T-cell (primary cell): ENCODE results near the gene BTG4. TPM values are rescaled to one million over a fixed set of nuclear protein-coding genes. Genes with fewer than 3 reads are reported as not detected.

Source experiments
- ATAC-seq, 4 experiments: fragments of 200-7000 bp in 3 of 4; fragments of 150-1000 bp in 1 of 4; cut with Tn5 transposase; replicated peaks in 1 of 4; 1 replicate in 3 of 4; 2 replicates in 1 of 4; pipeline ENCODE4 v1.10.0; 2021; ENCODE audit warnings: moderate library complexity in 3 of 4, mild to moderate bottlenecking in 2 of 4, moderate number of reproducible peaks in 1 of 4
- CTCF ChIA-PET, 2 donors: fragments of 300-600 bp; sonication (Branson Sonifier 250); formaldehyde crosslinking; loops; one replicate each; lab custom pipeline; 2022; ENCODE audit warnings: antibody characterized with exemption in 2 of 2; lab: Charles Lee
- POLR2A ChIA-PET, 2 donors: fragments of 300-600 bp; sonication (Branson Sonifier 250); formaldehyde crosslinking; loops; one replicate each; lab custom pipeline; 2022; ENCODE audit warnings: antibody characterized with exemption in 2 of 2; lab: Charles Lee
- DNase-seq, 35 experiments: peaks; one replicate each; pipeline versions ENCODE4 v3.0.0 to v3.0.0-alpha.2; 2013 to 2023
- H3K27ac ChIP-seq: one replicate; pipeline ENCODE4 v1.5.1; 2013; ENCODE audit warnings: low read length
- H3K27me3 ChIP-seq, 2 experiments: replicated peaks in 1 of 2; 1 replicate in 1 of 2; 2 replicates in 1 of 2; pipeline versions ENCODE4 v1.6.1 to v1.7.0; 2013; ENCODE audit warnings: low read length in 1 of 2, mixed read lengths in 1 of 2; ENCODE audit not compliant: control insufficient read depth in 2 of 2, insufficient read depth in 2 of 2; ENCODE audit errors: extremely low read depth in 1 of 2
- H3K36me3 ChIP-seq, 2 donors: 1 replicate in 1 of 2; 2 replicates in 1 of 2; pipeline versions ENCODE4 v1.6.1 to v1.7.0; 2013; ENCODE audit warnings: low read length in 1 of 2; ENCODE audit not compliant: control insufficient read depth in 2 of 2, insufficient read depth in 1 of 2; ENCODE audit errors: extremely low read depth in 1 of 2
- H3K4me1 ChIP-seq, 2 experiments: 1 replicate in 1 of 2; 2 replicates in 1 of 2; pipeline versions ENCODE4 v1.6.1 to v1.7.0; 2013; ENCODE audit warnings: low read length in 2 of 2, mixed read lengths in 1 of 2; ENCODE audit not compliant: insufficient read depth in 2 of 2, control insufficient read depth in 1 of 2; ENCODE audit errors: extremely low read depth in 1 of 2
- H3K4me3 ChIP-seq, 2 donors: 1 replicate in 1 of 2; 2 replicates in 1 of 2; pipeline versions ENCODE4 v1.5.1 to v1.7.0; 2013; ENCODE audit warnings: mild to moderate bottlenecking in 2 of 2, low read length in 1 of 2, moderate library complexity in 1 of 2; ENCODE audit not compliant: control insufficient read depth in 1 of 2; ENCODE audit errors: extremely low read depth in 1 of 2
- H3K9me3 ChIP-seq: 2 replicates; pipeline ENCODE4 v1.7.0; 2013
- H3K27ac Mint-ChIP-seq, 2 donors: one replicate each; pipeline ENCODE4 v1.8.0; 2020 to 2021; ENCODE audit warnings: mild to moderate bottlenecking in 2 of 2, mixed read lengths in 2 of 2
- H3K27me3 Mint-ChIP-seq, 2 donors: one replicate each; pipeline ENCODE4 v1.8.0; 2021 to 2022; ENCODE audit warnings: mixed read lengths in 2 of 2
- H3K36me3 Mint-ChIP-seq: one replicate; pipeline ENCODE4 v1.8.0; 2021; ENCODE audit warnings: mixed read lengths
- H3K4me1 Mint-ChIP-seq, 3 donors: one replicate each; pipeline ENCODE4 v1.8.0; 2020 to 2022; ENCODE audit warnings: mixed read lengths in 3 of 3, mild to moderate bottlenecking in 1 of 3
- H3K4me3 Mint-ChIP-seq, 3 donors: one replicate each; pipeline ENCODE4 v1.8.0; 2020 to 2022; ENCODE audit warnings: mild to moderate bottlenecking in 3 of 3, mixed read lengths in 3 of 3, moderate library complexity in 3 of 3
- H3K9me3 Mint-ChIP-seq, 3 donors: one replicate each; pipeline ENCODE4 v1.8.0; 2020 to 2022; ENCODE audit warnings: mixed read lengths in 3 of 3
- WGBS: methylation state at CpG from one replicate; pipeline ENCODE4 v1.1.5; 2013; ENCODE audit warnings: missing lambda C conversion rate; ENCODE audit not compliant: insufficient coverage; 5-methylcytosine and 5-hydroxymethylcytosine counted together
- total RNA-seq, 35 experiments: library from RNA in 6 of 35; stranded (reverse) in 6 of 35; fragments of 120-200 nt in 1 of 35; gene quantifications; one replicate each; pipeline versions ENCODE4 v1.2.1 to v1.2.4 and lab custom pipeline; 2013 to 2026

The BTG4 gene
- total RNA-seq, 5 donors from 2014 or later (not counting 1 experiment from before 2014, with no cell fraction given), result not detected

DNA sequence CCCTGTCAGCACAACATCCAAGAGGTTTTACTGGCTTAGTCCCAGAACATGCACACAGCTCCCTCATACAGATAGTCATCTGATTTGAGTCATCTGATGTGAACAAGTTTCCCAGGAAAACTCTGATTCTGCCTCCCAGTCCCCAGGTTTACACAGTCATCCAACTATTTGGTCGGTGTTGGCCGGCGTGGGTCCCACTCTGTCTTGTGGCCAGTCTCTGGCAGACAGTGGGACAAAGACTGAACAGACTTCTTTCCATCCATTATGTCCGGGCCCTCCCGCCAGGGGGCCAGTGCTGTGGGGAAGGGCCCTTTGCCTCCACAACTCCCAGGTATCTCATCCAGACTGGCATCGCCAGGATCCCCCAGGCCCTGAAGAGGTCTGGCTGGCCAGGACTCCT, 60.0 kb downstream of the BTG4 start:
- Mint-ChIP-seq H3K36me3 (no peaks in the 10 kb centered on the region), H3K27ac (no peak overlapping the region), H3K4me3 (no peak overlapping the region), H3K27me3 (peaks cover 3 to 4% of the 10 kb centered on the region in 2 donors), H3K4me1 (peaks cover under 1 to 1% (median under 1%) of the 10 kb centered on the region in 3 donors), H3K9me3 (no peaks in the 10 kb centered on the region)
- Histone ChIP-seq H3K36me3 (no peaks in the 10 kb centered on the region), H3K27ac (no peak overlapping the region), H3K9me3 (no peaks in the 10 kb centered on the region), H3K4me1 (no peaks in the 10 kb centered on the region), H3K4me3 (no peak overlapping the region), H3K27me3 (peaks cover 0 to 27% of the 10 kb centered on the region in 2 experiments)
- no peak for ATAC-seq
- CTCF ChIA-PET, result no interaction called here
- WGBS, result 98% methylated on average over 5 of the region's 6 CpGs
- no peak for DNase-seq
- POLR2A ChIA-PET, result no interaction called here

GRCh38 chr11:111450480-111451320, 61.5 kb downstream of the BTG4 start:
- ChIA-PET CTCF (interaction anchor here in 1 of 2 donors (0.5 to 1.2 kb wide), 3 partner anchors 8 to 1246 kb away, joined by 4 to 8 read pairs (median 7); no protein-coding TSS in a partner anchor), POLR2A (interaction anchor here in 1 of 2 donors (0.6 kb wide), 1 partner anchor 444 kb away, joined by 3 read pairs; no protein-coding TSS in a partner anchor)
- peaks cover 3 to 4% of the 10 kb centered on the region in 2 donors for H3K27me3 Mint-ChIP-seq
- peaks cover 6 to 13% of the 10 kb centered on the region in 2 experiments for H3K4me1 ChIP-seq
- no peaks in the 10 kb centered on the region for H3K9me3 Mint-ChIP-seq
- H3K36me3 ChIP-seq, result no peaks in the 10 kb centered on the region
- ATAC-seq (no peak), DNase-seq (no peak)
- H3K27me3 ChIP-seq, result peaks cover 0 to 18% of the 10 kb centered on the region in 2 experiments
- H3K36me3 Mint-ChIP-seq, result no peaks in the 10 kb centered on the region
- H3K4me1 Mint-ChIP-seq, result peaks cover 14 to 16% (median 14%) of the 10 kb centered on the region in 3 donors
- no peak overlapping the region for H3K4me3 ChIP-seq
- no peak overlapping the region for H3K4me3 Mint-ChIP-seq
- H3K27ac Mint-ChIP-seq, result no peak overlapping the region
- no peaks in the 10 kb centered on the region for H3K9me3 ChIP-seq
- no peak overlapping the region for H3K27ac ChIP-seq
- 79% methylated on average over 11 of the region's 12 CpGs for WGBS

DNA sequence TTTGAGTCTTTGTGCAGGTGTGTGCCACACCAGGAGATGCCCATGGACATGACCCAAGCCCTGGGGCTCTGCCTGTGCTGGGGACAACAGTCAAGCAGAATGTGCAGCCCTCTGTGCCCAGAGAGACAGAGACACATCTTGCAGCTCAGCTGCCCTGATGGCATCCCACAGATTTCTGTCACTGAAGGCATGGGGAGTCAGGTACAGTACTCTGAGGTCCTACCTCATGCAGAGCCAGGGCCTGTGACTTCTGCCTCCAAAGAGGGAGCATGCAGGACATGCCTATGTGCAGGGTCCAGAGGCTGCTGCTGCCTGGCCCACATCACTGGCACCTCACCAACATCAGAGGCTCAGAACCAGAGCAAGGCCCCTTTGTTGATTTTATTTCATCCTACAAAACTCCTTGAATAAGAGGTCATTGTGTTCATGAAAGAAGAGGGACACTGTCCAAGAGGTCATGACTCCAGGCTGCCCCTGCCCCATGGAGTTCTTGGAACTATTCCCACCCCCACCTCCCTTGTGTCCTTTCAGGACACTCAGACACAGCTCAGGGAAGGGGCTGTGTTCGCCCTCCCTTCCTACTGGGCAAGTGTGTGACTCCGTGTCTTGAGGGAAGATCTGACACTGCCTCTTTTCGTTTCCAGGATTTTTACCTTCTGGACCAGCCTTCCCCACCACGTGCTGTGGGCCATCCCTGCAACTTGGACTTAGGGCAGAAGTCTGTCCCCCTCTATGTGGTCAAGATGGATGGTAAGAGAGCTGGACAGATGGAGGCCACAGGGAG, 62.3 kb downstream of the BTG4 start:
- Mint-ChIP-seq H3K27ac (no peak overlapping the region), H3K4me3 (no peak overlapping the region), H3K4me1 (peaks cover 15 to 18% (median 16%) of the 10 kb centered on the region in 3 donors), H3K27me3 (peaks cover 3 to 4% of the 10 kb centered on the region in 2 donors), H3K9me3 (no peaks in the 10 kb centered on the region), H3K36me3 (no peaks in the 10 kb centered on the region)
- Histone ChIP-seq H3K4me1 (peaks cover 6 to 15% of the 10 kb centered on the region in 2 experiments), H3K36me3 (no peaks in the 10 kb centered on the region), H3K27me3 (peaks cover 0 to 15% of the 10 kb centered on the region in 2 experiments), H3K9me3 (no peaks in the 10 kb centered on the region), H3K27ac (no peak overlapping the region), H3K4me3 (no peak overlapping the region)
- CTCF ChIA-PET, result interaction anchor here in 1 of 2 donors (1.2 kb wide), 1 partner anchor 167 kb away, joined by 7 read pairs; no protein-coding TSS in a partner anchor
- POLR2A ChIA-PET, result interaction anchor here in 1 of 2 donors (1.2 kb wide), 1 partner anchor 21 kb away, joined by 3 read pairs; no protein-coding TSS in a partner anchor
- no peak for DNase-seq
- no CpG with 5 or more reads among the region's 4 CpGs for WGBS
- no peak for ATAC-seq

DNA sequence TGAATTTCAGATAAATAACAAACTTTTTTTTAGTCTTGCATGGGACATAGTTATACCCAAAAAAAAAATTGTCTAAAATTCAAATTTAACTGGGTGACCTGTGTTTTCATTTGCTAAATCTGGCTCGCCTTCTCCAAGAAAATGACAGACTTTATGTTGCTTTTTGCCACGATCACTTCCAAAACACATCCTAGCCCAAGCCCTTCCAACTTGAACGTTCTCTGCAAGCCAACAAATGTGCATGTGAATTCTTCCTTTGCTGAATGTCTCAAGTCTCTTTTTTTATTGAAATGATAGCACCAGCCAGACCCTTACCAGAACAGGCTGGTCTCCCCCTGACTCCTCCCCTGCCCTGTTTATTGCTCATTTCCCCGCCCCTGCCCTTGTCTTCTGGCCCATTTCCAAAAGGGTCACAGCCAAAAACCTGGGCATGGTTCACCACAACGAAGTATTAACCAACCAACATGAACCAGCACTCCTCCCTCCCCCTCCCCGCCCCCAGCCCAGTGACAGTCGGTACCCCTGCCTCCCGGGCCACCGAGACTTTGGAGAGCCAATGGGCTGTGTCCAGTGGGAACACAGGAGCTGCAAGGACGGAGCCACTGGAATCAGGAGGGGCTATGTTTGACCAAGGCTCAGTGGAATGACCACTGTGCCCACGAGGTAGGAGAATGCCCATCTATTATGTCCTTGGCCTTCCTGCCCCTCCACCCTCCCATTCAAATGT, 63.2 kb downstream of the BTG4 start:
- peaks cover 3 to 4% of the 10 kb centered on the region in 2 donors for H3K27me3 Mint-ChIP-seq
- H3K4me1 Mint-ChIP-seq, result peaks cover 15 to 18% (median 16%) of the 10 kb centered on the region in 3 donors
- Histone ChIP-seq H3K4me3 (no peak overlapping the region), H3K27ac (no peak overlapping the region), H3K9me3 (no peaks in the 10 kb centered on the region), H3K27me3 (peaks cover 0 to 14% of the 10 kb centered on the region in 2 experiments), H3K36me3 (no peaks in the 10 kb centered on the region), H3K4me1 (peaks cover 6 to 15% of the 10 kb centered on the region in 2 experiments)
- H3K9me3 Mint-ChIP-seq, result no peaks in the 10 kb centered on the region
- no peak overlapping the region for H3K27ac Mint-ChIP-seq
- ChIA-PET CTCF (no interaction called here), POLR2A (interaction anchor here in 1 of 2 donors (1.2 kb wide), 1 partner anchor 21 kb away, joined by 3 read pairs; no protein-coding TSS in a partner anchor)
- H3K36me3 Mint-ChIP-seq, result no peaks in the 10 kb centered on the region
- ATAC-seq (no peak), DNase-seq (no peak)
- WGBS, result 59% methylated on average over 9 of the region's 11 CpGs
- no peak overlapping the region for H3K4me3 Mint-ChIP-seq

- POLR2A ChIA-PET, result no interaction called here
- H3K36me3 Mint-ChIP-seq, result no peaks in the 10 kb centered on the region
- 93% methylated on average over 6 of the region's 8 CpGs for WGBS
- Histone ChIP-seq H3K27ac (no peak overlapping the region), H3K4me1 (peaks cover 6 to 15% of the 10 kb centered on the region in 2 experiments), H3K4me3 (no peak overlapping the region), H3K27me3 (peaks cover 0 to 14% of the 10 kb centered on the region in 2 experiments), H3K36me3 (no peaks in the 10 kb centered on the region), H3K9me3 (no peaks in the 10 kb centered on the region)
- H3K27ac Mint-ChIP-seq, result no peak overlapping the region
- H3K4me3 Mint-ChIP-seq, result no peak overlapping the region
- peaks cover 3 to 4% of the 10 kb centered on the region in 2 donors for H3K27me3 Mint-ChIP-seq
- DNase-seq (no peak), ATAC-seq (no peak)
- H3K4me1 Mint-ChIP-seq, result peaks cover 16 to 19% (median 18%) of the 10 kb centered on the region in 3 donors
- H3K9me3 Mint-ChIP-seq, result no peaks in the 10 kb centered on the region
- CTCF ChIA-PET, result interaction anchor here in 1 of 2 donors (0.6 kb wide), 1 partner anchor 12 kb away, joined by 4 read pairs; no protein-coding TSS in a partner anchor
Measured at GRCh38 chr11:111448414-111448813, 63.8 kb downstream of the BTG4 start.
